ENCODE measurements around the gene NMNAT3.

Gene NMNAT3

GRCh38 chr3:139527265-139527664 is 150.5 kb downstream of the NMNAT3 start:
- Histone ChIP-seq H3K27ac (ENCODE audit: low read depth, low read length) (no peak overlapping the region), H3K79me2 (ENCODE audit: insufficient read depth, low read length) (no peaks in the 10 kb centered on the region), H3K4me3 (ENCODE audit: insufficient read depth, low read length, poor library complexity, severe bottlenecking) (no peak overlapping the region), H3K9me3 (ENCODE audit: insufficient read depth, low read length) (no peaks in the 10 kb centered on the region), H4K20me1 (ENCODE audit: low read depth, low read length) (no peaks in the 10 kb centered on the region), H3K27me3 (ENCODE audit: low read length) (no peaks in the 10 kb centered on the region), H3K9ac (ENCODE audit: low read length) (no peak overlapping the region), H2AFZ (ENCODE audit: low read depth, low read length, severe bottlenecking) (no peak overlapping the region), H3K36me3 (ENCODE audit: low read length) (no peaks in the 10 kb centered on the region), H3K9me2 (replicated peaks; ENCODE audit: insufficient read depth, low read length) (no peaks in the 10 kb centered on the region), H3F3A (ENCODE audit: insufficient read depth) (no peaks in the 10 kb centered on the region), H3K4me2 (ENCODE audit: low read depth, low read length, poor library complexity, severe bottlenecking) (no peak overlapping the region)
- no peak for TF ChIP-seq CTCF (IDR thresholded peaks at IDR 0.05; ENCODE audit: insufficient read depth, low read length, poor library complexity, severe bottlenecking)
- no peak for TF ChIP-seq EZH2phosphoT487 (conservative IDR thresholded peaks at IDR 0.05; ENCODE audit: low read length)

GRCh38 chr3:139526146-139526545 is 151.6 kb downstream of the NMNAT3 start:
- Histone ChIP-seq H3K4me3 (ENCODE audit: insufficient read depth, low read length, poor library complexity, severe bottlenecking) (no peak overlapping the region), H3K27ac (ENCODE audit: low read depth, low read length) (no peak overlapping the region), H3K36me3 (ENCODE audit: low read length) (no peaks in the 10 kb centered on the region), H3K79me2 (ENCODE audit: insufficient read depth, low read length) (no peaks in the 10 kb centered on the region), H3K4me2 (ENCODE audit: low read depth, low read length, poor library complexity, severe bottlenecking) (no peak overlapping the region), H3K27me3 (ENCODE audit: low read length) (no peaks in the 10 kb centered on the region), H3K9ac (ENCODE audit: low read length) (no peak overlapping the region), H3K9me3 (ENCODE audit: insufficient read depth, low read length) (no peaks in the 10 kb centered on the region), H3K9me2 (replicated peaks; ENCODE audit: insufficient read depth, low read length) (no peaks in the 10 kb centered on the region), H3F3A (ENCODE audit: insufficient read depth) (no peaks in the 10 kb centered on the region), H2AFZ (ENCODE audit: low read depth, low read length, severe bottlenecking) (no peak overlapping the region), H4K20me1 (ENCODE audit: low read depth, low read length) (no peaks in the 10 kb centered on the region)
- TF ChIP-seq EZH2phosphoT487 (conservative IDR thresholded peaks at IDR 0.05; ENCODE audit: low read length) (no peak), CTCF (IDR thresholded peaks at IDR 0.05; ENCODE audit: insufficient read depth, low read length, poor library complexity, severe bottlenecking) (no peak)

- Histone ChIP-seq H3K79me2 (ENCODE audit: insufficient read depth, low read length) (no peaks in the 10 kb centered on the region), H3K27ac (ENCODE audit: low read depth, low read length) (no peak overlapping the region), H3K9me3 (ENCODE audit: insufficient read depth, low read length) (no peaks in the 10 kb centered on the region), H3K36me3 (ENCODE audit: low read length) (no peaks in the 10 kb centered on the region), H3K9me2 (replicated peaks; ENCODE audit: insufficient read depth, low read length) (no peaks in the 10 kb centered on the region), H3K4me3 (ENCODE audit: insufficient read depth, low read length, poor library complexity, severe bottlenecking) (no peak overlapping the region), H3F3A (ENCODE audit: insufficient read depth) (no peaks in the 10 kb centered on the region), H3K4me2 (ENCODE audit: low read depth, low read length, poor library complexity, severe bottlenecking) (no peak overlapping the region), H4K20me1 (ENCODE audit: low read depth, low read length) (no peaks in the 10 kb centered on the region), H3K9ac (ENCODE audit: low read length) (no peak overlapping the region), H3K27me3 (ENCODE audit: low read length) (no peaks in the 10 kb centered on the region), H2AFZ (ENCODE audit: low read depth, low read length, severe bottlenecking) (no peak overlapping the region)
- TF ChIP-seq CTCF (IDR thresholded peaks at IDR 0.05; ENCODE audit: insufficient read depth, low read length, poor library complexity, severe bottlenecking) (no peak), EZH2phosphoT487 (conservative IDR thresholded peaks at IDR 0.05; ENCODE audit: low read length) (no peak)
Measured at GRCh38 chr3:139524841-139525636, 152.7 kb downstream of the NMNAT3 start.

All from SU-DHL-6 (cell line).